ENCODE measurements around the gene SLC35F1.

SLC35F1 gene

DNA sequence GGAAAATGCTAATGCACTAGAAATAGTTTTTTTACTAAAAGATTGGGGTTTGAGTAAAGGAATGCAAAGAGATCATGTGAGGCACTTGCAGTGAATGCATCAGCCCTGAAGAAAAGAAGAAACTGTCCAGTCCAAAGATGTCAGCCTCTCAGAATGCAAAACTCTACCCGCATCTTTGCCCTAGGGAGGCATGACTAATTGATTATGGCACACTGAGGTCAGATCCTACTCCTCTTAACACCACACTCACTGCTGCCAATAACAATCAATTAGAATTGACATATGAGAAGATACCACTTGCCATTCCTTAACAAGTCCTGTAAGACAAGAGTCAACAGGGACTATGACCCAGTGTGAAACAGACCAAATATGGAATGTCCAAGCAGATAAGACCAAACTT is 378.7 kb downstream of the SLC35F1 start:
- DNase-seq: no peak

DNA sequence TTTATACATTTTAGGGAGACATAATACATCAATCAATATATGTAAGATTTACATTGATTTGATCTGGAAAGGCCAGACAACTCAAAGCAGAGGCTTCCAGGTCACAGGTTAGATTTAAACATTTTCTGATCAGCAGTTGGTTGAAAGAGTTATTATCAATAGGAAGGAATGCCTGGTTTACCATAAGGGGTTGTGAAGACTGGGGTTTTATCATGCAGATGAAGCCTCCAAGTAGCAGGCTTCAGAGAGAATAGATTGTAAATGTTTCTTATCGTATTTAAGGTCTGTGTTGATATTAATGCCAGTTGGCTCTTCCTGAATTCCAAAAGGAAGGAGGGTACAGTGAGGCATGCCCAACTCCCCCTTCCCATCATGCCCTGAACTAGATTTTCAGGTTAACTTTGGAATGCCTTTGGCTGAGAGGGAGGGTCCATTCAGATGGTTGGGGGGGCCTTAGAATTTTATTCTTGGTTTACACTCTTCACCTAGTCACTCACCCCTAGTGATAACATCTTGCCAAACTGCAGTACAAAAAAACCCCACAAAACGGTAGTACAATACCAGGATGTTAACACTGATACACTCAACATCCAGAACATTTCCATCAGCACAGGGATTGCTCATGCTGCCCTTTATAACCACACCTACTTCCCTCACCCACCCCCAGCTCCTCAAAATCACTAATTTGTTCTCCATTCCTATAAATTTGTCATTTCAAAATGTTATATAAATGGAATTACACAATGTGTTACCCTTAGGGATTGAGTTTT is 381.5 kb downstream of the SLC35F1 start:
- no peak for DNase-seq

DNA sequence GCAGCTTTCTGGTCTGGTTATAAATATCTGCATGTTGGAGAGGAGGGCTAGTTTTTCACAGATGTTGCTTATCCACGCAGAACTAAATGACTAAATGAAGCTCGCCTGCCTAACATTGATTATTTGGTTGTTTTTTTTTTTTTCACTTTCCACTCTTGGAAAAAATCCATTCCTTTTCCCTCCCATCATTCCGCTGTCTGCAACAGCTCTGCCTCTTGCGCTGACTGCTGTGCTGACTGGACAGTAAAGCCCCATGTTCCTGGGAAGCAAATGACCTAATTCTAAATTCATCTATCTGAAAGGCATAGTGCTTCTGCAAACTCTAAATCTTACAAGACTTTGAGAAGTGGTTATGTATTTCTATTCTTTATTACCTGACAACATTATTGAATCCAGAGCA is 385.5 kb downstream of the SLC35F1 start:
- DNase-seq: no peak

DNA sequence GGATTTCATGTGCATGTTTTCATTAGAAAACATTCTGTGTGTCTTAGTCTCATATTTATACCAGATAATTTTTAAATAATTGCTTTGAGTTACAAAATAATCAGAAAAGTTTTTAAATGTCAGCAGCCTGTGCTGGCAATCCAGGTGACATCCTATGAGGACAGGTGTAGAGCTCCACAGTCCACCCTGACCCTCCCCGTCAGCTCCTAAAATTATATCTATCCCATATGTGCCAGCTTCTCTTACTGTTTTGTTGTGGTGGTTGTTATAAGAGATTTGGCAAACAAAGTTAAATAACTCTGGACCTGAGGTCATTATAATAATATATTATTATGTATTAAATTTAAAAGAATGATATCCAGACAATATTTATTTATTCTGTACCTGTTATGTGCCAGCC is 387.8 kb downstream of the SLC35F1 start:
- DNase-seq: no peak

DNA sequence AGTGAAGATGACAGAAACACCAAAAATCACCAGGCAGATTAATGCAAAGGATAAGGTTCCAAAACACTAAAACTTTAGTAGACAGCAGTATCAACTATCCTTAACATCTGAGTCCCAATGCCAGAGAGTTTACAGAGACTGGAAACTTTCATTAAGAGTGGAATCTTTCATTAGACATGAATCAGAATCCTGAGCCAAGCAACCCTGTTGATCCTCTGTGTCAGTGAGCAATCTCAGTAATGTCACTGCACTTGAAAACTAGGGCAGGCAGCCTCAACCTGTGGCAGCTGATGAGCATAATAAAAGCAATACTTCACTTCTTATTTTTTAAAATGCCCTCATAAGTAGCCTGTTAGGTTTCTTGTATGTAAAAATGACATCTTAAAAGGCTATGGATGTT is 388.3 kb downstream of the SLC35F1 start:
- DNase-seq: no peak

DNA sequence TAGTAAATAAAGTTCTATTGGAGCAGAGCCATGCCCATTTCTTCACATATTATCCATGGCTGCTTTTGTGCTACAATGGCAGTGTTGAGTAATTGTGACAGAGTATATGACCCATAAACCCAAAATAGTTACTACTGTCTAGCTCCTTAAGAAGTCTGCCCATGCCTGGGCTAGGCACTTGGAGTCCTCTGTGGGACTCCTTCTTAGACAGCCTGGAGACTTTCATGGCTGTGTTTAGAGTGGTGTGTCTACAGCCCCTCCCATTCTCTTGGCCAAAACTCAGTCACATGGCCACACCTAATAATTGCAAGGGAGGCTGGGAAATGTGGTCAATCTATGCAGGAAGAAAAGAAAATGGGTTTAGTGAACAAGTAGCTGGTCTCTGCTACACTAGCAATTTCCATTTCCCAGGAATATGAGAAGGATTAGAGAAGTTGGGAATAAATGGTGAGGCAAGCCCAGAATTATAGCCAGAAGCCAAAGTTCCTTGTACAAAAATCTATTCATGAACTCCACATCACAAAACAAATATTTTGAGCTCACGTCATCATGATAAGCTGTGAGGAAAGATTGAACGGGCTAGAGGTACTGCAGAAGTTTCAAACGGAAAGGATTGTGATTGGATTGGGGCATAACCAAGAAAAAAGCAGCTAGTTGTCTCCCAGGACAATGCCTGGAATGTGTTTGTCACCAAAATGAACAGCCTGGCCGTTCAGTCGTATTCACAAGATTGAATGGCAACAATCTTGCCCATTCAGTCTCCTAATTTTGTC is 389.3 kb downstream of the SLC35F1 start:
- DNase-seq: no peak

DNA sequence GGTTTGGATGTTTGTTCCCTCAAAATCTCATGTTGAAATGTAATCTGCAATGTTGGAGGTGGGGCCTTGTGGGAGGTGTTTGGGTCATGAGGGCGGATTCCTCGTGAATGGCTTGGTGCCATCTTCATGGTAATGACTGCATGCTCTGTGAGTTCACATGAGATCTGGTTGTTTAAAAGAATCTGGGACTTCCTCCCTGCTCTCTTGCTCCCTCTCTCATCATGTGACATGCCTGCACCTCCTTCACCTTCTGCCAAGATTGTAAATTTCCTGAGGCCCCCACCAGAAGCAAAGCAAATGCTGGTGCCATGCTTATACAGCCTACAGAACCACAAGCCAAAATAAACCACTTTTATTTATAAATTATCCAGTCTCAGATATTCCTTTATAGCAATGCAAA is 390.8 kb downstream of the SLC35F1 start:
- no peak for DNase-seq

DNA sequence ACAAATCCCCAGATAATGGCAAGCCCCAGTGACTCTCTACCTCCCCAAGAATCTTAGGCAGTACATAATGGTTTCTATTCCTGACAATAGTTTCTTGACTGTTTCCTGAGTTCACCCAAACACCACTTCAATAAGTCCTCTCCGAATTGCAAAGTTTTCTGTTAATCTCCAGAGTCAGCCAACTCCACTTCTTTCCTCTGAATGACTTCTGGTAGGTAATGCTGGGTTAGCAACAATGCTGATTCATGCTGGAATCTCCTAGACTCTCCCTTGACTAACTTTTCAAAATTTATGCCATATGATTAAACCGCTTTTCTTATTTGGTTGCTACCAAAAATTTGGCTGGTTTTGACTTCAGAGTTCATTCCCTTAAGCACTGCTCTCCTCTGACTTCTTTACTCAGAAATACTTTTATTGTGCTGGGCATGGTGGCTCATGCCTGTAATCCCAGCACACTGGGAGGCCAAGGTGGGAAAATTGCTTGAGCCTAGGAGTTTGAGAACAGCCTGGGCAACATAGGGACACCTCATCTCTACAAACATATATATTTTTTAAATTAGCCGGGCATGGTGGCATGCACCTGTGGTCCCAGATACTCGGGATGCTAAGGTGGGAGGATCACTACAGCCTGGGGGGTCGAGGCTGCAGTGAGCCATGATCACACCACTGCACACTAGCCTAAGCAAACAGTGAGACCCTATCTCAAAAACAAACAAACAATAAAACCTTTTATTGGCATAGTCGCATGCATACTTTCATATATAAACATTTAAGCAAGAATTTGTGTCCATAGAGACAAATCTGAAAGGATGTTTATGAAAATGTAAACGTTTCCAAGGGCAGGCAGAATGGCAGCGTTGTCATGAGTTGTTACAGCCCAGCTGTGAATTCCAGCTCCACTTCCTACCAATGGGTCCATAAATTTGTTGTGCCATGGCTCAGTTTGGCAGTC is 391.7 kb downstream of the SLC35F1 start:
- DNase-seq: no peak

DNA sequence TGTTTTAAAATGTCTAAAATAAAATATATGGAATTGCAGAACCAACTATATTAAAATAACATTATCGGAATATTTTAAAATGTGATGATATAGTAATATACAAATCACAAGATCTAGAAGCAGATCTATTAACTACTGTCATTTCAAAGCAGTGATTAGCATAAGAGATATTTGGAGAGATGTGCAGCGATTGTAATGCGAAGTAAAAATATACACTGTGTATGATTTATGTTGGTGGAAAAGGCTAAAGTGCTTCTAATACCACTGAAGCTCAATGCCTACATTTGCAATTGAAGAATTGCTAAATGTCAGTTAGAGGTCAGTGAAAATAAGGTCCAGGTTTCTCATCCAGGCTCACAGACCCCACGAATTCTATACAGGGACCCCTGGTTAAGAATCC is 392.4 kb downstream of the SLC35F1 start:
- DNase-seq: no peak

DNA sequence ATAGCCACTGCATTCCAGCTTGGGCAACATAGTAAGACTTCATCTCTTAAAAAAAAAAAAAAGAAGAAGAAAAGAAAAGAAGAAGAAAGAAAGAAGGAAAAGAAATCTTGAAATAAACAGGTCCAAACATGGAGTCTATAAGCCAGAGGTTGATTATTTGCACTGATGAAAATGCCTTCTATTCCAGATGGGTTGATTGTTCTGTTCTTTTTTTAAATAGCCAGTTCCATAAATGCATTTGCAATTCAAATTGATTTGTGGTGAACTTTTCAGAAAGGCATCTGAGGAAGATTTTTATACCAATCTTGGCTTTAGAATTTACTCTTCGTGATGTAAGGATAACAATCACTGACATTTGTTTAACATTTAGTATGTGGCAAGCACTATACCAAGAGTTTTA is 397.3 kb downstream of the SLC35F1 start:
- no peak for DNase-seq

DNA sequence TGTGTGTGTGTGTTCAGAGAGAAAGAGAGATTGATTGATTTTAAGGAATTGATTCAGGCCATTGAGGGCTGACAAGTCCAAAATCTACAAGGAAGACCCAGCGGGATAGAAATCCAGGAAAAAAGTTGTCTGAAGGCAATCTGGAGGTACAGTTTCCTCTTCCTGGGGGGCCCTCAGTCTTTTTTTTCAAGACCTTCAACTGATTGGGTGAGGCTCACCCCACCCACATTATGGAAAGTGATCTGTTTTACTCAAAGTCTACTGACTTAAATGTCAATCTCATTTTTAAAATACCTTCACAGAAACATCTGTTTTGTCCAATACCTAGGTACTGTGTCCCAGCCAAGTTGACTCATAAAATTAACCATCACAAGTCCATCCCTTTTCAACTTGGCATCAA is 398.0 kb downstream of the SLC35F1 start:
- no peak for DNase-seq

DNA sequence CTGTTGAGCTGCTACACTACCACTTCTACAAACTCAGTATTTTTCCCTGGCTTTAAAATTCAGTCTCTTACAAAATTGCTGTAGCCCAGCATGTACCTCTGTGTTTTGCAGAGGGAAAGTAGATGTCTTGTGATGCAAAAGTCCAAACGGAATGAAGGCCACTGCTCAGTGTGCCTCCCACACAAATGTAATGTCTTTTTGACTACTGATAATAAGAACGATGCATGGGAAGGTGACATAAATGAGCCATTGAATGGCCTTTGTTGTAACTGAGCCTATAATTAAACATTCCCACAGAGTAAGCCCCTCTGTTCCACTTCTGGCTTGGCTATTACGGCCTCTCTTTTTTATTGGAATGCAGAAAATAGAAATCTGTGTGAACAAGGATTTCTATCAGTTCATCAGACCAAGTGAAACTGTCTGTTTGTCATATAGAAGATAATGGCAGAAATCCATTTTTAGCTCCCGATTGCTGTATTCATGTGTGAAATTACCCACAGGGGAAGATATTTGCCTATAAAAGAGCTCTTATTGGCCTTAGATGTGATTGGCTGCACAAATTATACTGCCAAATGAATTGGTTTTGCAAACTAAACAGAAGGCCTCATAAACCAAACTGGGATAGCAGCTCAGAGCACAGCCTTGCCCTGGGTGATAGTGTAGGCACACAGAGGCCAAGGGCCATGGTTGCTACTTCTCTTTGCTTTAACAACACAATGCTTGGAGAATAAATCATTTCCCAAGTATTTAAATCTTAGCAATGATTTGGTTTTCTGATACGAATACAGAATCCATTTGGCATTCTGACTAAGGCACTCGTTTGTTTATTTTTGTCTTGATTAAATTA is 399.6 kb downstream of the SLC35F1 start:
- DNase-seq: no peak

DNA sequence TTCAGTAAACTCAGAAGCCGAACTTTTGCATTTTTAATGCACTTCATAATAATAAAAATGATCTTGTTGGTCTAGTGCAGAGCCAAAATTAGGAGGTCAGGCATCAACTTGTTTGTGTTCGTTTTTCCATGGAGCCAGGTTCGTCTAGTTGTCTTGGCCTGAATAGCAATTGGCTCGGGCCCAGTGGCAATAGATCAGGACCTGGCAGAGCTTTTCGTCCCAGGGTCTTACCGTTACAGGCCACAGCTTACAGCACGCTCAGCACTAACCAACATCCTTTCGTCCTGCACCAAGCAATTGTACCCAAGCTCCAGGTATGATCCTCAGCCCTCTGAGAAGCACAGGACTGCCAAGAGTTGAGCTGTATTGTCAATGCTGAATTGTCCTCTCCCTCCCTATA is 400.5 kb downstream of the SLC35F1 start:
- DNase-seq: no peak

DNA sequence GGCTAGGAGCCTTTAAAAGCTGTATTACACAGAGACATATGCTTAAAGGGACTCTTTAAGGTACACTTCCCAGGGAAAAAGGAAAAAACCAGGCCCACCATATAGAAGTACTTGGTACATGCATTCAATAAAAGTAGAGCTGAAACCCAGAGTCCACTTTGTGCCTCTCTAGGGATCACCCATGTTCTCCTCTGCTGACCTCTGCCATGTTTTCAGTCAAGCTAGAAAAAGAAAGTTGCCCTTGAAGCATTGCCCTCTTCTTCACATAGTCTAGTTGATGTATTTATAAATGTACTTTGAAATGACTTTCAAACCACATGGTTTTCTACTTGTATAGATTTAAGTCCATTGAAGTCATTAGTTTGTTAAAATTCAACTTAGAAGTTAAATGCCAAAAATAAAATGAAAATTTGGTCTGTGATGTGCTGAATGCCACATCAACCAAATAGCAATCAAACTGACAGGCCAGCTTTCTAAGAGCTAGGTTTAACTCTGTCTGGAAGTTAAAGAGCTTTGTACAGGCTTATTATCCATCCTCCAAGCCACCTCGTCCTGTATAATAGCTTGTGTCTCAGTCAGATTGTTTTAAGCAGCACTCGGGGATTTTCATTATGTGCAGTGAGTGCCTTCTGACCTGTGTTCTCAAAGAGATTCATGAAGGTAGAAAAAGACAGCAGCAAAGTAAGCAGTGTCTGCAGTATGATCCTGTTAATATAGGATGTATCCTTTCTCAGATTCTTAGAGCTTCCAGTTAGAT is 402.5 kb downstream of the SLC35F1 start:
- no peak for DNase-seq

DNA sequence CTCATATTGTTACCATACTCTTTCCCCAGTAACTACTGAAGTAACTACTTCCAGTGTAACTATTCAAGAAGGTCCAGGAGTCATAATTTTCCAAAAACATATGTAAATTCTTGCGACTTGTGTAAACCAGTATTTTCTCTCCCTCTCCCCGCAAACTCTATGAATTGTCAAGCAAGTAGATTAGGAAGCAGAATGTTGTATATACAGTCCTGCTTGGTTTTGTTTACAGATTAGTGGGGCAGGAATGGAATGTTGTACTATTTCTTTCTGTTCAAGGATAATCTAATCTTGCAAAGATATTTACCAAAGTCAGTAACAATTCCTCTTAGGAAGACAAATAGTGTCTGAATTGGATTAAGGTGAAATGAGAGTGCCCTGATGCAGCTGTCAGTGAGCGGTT is 406.1 kb downstream of the SLC35F1 start:
- DNase-seq: no peak

DNA sequence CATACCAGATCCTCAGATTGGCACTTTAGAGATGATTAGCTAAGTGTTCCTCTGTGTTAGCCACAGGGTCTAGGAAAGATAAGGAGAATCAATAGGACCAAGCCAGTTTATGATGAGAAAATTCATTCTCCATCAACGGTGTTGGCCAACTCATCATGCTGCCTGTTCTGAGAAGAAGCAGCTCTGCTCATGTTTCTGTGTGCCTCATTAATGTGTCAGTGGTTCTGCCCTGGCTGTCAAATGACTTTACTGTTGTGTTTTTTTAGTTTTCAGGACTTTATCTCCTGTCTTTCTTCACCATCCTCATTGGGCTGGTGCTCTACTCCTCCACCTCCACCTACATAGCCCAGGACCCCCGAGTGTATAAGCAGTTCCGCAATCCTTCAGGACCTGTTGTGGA is 406.7 kb downstream of the SLC35F1 start:
- no peak for DNase-seq

DNA sequence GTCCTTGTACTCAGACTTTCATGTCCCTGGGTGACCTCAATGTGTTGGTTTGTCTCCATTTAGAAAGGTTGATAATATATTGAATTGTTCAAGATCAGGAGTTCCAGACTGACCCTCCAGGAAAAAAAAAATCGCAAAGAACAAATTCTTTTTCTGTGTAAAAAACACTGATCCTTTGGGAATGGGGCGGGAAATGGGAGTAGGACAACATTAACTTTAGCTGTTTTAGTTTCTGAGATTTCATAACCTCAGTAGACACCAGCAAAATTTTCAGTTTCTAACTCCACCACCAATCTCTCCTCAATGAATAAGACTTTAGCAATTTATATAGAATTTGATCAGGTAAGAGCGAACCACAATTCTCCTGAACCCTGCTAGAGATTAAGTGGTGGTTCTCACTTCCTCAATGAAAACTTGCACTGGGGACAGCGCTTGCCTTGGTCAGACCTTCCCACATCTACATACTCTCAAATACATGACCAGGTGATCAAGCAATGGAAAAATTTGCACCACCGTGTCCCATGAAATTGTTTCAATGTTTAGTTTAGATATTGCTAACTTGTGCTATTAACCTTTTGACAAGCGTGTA is 409.8 kb downstream of the SLC35F1 start:
- no peak for DNase-seq

DNA sequence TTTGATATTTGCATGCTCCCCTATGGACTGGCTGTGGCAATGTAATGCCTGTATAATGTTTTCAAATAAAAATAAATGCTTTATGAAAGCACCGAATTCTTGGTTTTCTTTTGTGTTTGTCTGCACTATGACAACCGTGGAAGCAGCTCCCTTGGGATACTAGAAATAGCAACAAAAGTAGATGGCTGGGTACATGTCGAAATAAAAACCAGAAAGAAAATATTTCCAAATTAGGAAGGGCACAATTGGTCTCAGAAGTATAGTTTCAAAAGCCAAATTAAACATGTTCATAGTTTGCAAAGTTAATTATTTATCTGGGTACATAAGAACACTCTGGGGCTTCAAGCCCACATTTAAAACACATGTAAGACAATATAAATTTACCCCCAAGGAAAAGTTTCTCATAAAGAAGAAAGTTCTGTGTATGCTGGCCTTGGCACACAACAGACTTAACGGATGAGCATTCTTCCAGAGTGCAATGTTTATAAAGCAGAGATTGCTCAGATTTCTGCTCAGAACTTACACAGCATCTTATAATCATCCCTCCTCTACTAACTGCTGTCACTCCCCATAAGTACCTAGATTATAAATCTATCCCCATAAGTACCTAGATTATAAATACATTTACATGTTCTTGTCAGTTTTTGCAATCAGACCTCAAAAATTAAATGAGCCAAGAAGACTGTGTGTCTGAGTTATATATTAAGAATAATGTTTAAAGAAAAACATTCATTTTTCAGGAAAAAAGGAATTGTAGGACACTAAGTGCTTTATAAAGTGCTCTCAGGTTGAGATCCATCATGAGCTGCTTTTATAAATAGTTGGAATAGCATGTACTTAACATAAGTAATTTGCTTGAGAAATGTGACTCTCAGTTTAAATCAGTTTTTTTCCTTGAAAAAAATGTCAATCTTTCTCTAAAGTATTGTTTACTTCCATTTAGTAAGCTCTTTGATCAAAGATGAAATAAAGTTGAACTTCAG is 410.8 kb downstream of the SLC35F1 start:
- DNase-seq: no peak

DNA sequence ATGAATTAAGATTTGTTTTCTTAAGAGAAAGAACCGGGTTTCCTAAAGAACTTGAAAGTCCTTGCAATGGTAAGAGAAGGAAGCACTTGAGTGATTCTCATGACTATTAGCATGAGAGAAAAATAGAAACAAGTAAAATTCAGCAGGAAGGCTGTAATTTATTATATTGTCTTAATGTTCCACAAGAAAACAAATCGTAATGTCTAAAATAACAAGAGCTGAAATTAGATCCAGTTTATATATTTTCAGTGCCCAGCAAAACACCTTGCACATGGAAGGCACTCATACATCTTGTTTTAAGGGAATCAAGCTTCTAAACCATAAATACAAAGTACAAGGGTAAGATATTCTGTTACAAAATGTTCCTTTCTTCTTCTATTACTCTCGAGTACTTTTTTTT is 411.6 kb downstream of the SLC35F1 start:
- no peak for DNase-seq

DNA sequence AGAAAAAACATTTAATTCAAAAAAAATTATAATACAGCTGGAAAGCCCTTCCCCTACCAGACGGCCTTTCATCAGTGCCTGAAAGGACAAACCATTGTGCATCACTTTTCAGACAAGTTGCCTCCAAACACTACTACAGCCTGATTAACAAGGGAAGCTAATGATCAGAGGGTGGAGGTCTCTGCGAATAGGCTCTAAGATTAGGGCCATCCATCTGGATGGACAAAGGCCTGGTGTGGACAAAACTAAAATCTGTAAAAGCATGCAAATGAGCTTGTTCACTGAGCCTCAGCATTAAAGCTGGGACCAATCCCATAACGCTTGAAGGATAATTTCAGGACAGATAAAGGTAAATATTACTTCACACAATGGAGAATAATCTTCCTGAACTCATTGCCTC is 412.4 kb downstream of the SLC35F1 start:
- DNase-seq: no peak

All from activated gamma-delta T cell (primary cell).